H1 (cell line): Measurements from ENCODE around the gene LTBR. TPM values are rescaled to one million over a fixed set of nuclear protein-coding genes. Genes with fewer than 3 reads are reported as not detected.

Source experiments
- CTCF ChIA-PET: fragments of 300-600 bp; sonication (Branson Sonifier 250); formaldehyde crosslinking; loops from one replicate; lab custom pipeline; 2021; ENCODE audit not compliant: partially characterized antibody; lab: Charles Lee
- POLR2A ChIA-PET: fragments of 300-600 bp; sonication (Branson Sonifier 250); formaldehyde crosslinking; loops from one replicate; lab custom pipeline; 2021; ENCODE audit warnings: inconsistent platforms; ENCODE audit not compliant: partially characterized antibody; lab: Charles Lee
- DNase-seq, 2 experiments: peaks; one replicate each; pipeline versions ENCODE4 v3.0.0 to v3.0.0-alpha.2; 2010 to 2022; ENCODE audit warnings: low spot score in 2 of 2, low read depth in 1 of 2, mixed read lengths in 1 of 2
- FAIRE-seq: peaks from 2 replicates; lab custom pipeline; 2011; peaks lifted over from hg19 to GRCh38; lab: Jason Lieb, UNC
- H2AFZ ChIP-seq: 2 replicates; pipeline ENCODE4 v1.8.1; 2012; ENCODE audit warnings: low read length, inconsistent platforms
- H2AK5ac ChIP-seq: 2 replicates; pipeline ENCODE4 v1.6.1; 2013; ENCODE audit warnings: low read depth, low read length
- H2BK120ac ChIP-seq: replicated peaks from 2 replicates; pipeline ENCODE3; 2013; ENCODE audit warnings: low read depth, low read length, inconsistent platforms
- H2BK12ac ChIP-seq: 2 replicates; pipeline ENCODE4 v1.6.1; 2013; ENCODE audit warnings: low read depth, low read length
- H2BK15ac ChIP-seq: 2 replicates; pipeline ENCODE4 v1.6.1; 2013; ENCODE audit warnings: low read length
- H2BK20ac ChIP-seq: 2 replicates; pipeline ENCODE4 v1.6.1; 2013; ENCODE audit warnings: low read length
- H2BK5ac ChIP-seq: 2 replicates; pipeline ENCODE4 v1.6.1; 2013; ENCODE audit warnings: low read depth, low read length
- H3K14ac ChIP-seq: 2 replicates; pipeline ENCODE4 v1.6.1; 2013; ENCODE audit warnings: inconsistent platforms; ENCODE audit not compliant: insufficient read length
- H3K18ac ChIP-seq: 2 replicates; pipeline ENCODE4 v1.6.1; 2013; ENCODE audit warnings: low read length; ENCODE audit errors: extremely low read depth
- H3K23ac ChIP-seq: 2 replicates; pipeline ENCODE4 v1.6.1; 2013; ENCODE audit warnings: inconsistent platforms; ENCODE audit not compliant: insufficient read length
- H3K23me2 ChIP-seq: 2 replicates; pipeline ENCODE4 v1.6.1; 2013; ENCODE audit warnings: low read depth, low read length
- H3K27ac ChIP-seq: 2 replicates; pipeline ENCODE4 v1.6.1; 2011; ENCODE audit warnings: low read depth, low read length, inconsistent platforms
- H3K27me3 ChIP-seq, 4 experiments: replicated peaks in 1 of 4; 1 replicate in 1 of 4; 2 replicates in 3 of 4; pipeline versions ENCODE4 v1.6.1 to v1.8.1; 2011 to 2013; ENCODE audit warnings: low read length in 3 of 4, mild to moderate bottlenecking in 3 of 4, inconsistent platforms in 2 of 4, mixed read lengths in 2 of 4, moderate library complexity in 1 of 4; ENCODE audit not compliant: control insufficient read depth in 3 of 4, insufficient read depth in 3 of 4; ENCODE audit errors: extremely low read depth in 1 of 4
- H3K36me3 ChIP-seq, 4 experiments: 2 replicates each; pipeline versions ENCODE4 v1.6.1 to v1.8.1; 2011 to 2013; ENCODE audit warnings: mild to moderate bottlenecking in 4 of 4, low read length in 3 of 4, moderate library complexity in 2 of 4, control low read depth in 1 of 4, inconsistent platforms in 1 of 4; ENCODE audit not compliant: insufficient read depth in 4 of 4, control insufficient read depth in 2 of 4
- H3K4ac ChIP-seq: replicated peaks from 2 replicates; pipeline ENCODE3; 2013; ENCODE audit warnings: low read length, low read depth, mixed read lengths, inconsistent platforms; ENCODE audit not compliant: insufficient read length
- H3K4me1 ChIP-seq, 4 experiments: replicated peaks in 1 of 4; 1 replicate in 1 of 4; 2 replicates in 3 of 4; pipeline versions ENCODE4 v1.6.1 to v1.8.1; 2011 to 2013; ENCODE audit warnings: low read length in 3 of 4, inconsistent platforms in 2 of 4, mixed read lengths in 1 of 4; ENCODE audit not compliant: insufficient read depth in 4 of 4, control insufficient read depth in 3 of 4
- H3K4me2 ChIP-seq, 2 experiments: 2 replicates each; pipeline versions ENCODE4 v1.6.1 to v1.8.1; 2011 to 2013; ENCODE audit warnings: low read depth in 2 of 2, low read length in 2 of 2, control low read depth in 1 of 2, inconsistent platforms in 1 of 2, mild to moderate bottlenecking in 1 of 2; ENCODE audit not compliant: insufficient read depth in 1 of 2
- H3K4me3 ChIP-seq, 4 experiments: fragments of 200-600, 300-600 bp in 1 of 4; sonication (generic), shearing (Covaris generic), sonication (Bioruptor Twin) in 1 of 4; 2 replicates each; pipeline versions ENCODE4 v1.5.1 to v1.8.1; 2011 to 2016; ENCODE audit warnings: low read length in 4 of 4, low read depth in 3 of 4, control low read depth in 2 of 4, inconsistent platforms in 2 of 4, mild to moderate bottlenecking in 2 of 4, mixed read lengths in 1 of 4, moderate library complexity in 1 of 4; ENCODE audit not compliant: insufficient read depth in 2 of 4; ENCODE audit errors: extremely low read depth in 1 of 4
- H3K56ac ChIP-seq: replicated peaks from 2 replicates; pipeline ENCODE3; 2013; ENCODE audit warnings: low read depth, mild to moderate bottlenecking, mixed read lengths, low read length, inconsistent platforms; ENCODE audit not compliant: insufficient read length
- H3K79me1 ChIP-seq: 2 replicates; pipeline ENCODE4 v1.6.1; 2013; ENCODE audit warnings: low read depth, low read length, control low read depth
- H3K79me2 ChIP-seq, 2 experiments: 2 replicates each; pipeline versions ENCODE4 v1.6.1 to v1.8.1; 2012 to 2013; ENCODE audit warnings: low read length in 2 of 2, mild to moderate bottlenecking in 2 of 2, inconsistent platforms in 1 of 2; ENCODE audit not compliant: insufficient read depth in 2 of 2, control insufficient read depth in 1 of 2
- H3K9ac ChIP-seq, 4 experiments: replicated peaks in 1 of 4; 1 replicate in 1 of 4; 2 replicates in 3 of 4; pipeline versions ENCODE4 v1.6.1 to v1.8.1; 2011 to 2013; ENCODE audit warnings: low read depth in 3 of 4, low read length in 3 of 4, control low read depth in 2 of 4, mild to moderate bottlenecking in 2 of 4, moderate library complexity in 2 of 4, inconsistent platforms in 1 of 4; ENCODE audit errors: extremely low read depth in 1 of 4
- H3K9me3 ChIP-seq, 2 experiments: 2 replicates each; pipeline versions ENCODE4 v1.6.1 to v1.8.1; 2012 to 2013; ENCODE audit warnings: mild to moderate bottlenecking in 2 of 2, moderate library complexity in 2 of 2, control low read depth in 1 of 2, inconsistent platforms in 1 of 2, low read depth in 1 of 2, low read length in 1 of 2, mixed read lengths in 1 of 2; ENCODE audit not compliant: insufficient read depth in 2 of 2
- H4K20me1 ChIP-seq, 2 experiments: replicated peaks in 1 of 2; 2 replicates each; pipeline versions ENCODE3 to v1.8.1; 2011 to 2013; ENCODE audit warnings: inconsistent platforms in 2 of 2, low read length in 2 of 2, mild to moderate bottlenecking in 1 of 2; ENCODE audit not compliant: insufficient read depth in 2 of 2, control insufficient read depth in 1 of 2
- H4K5ac ChIP-seq: 2 replicates; pipeline ENCODE4 v1.6.1; 2013; ENCODE audit warnings: low read length, low read depth, mixed read lengths, inconsistent platforms; ENCODE audit not compliant: insufficient read length
- H4K8ac ChIP-seq: 2 replicates; pipeline ENCODE4 v1.8.0; 2013; ENCODE audit warnings: mild to moderate bottlenecking, moderate library complexity, low read length, inconsistent platforms; ENCODE audit not compliant: insufficient read depth; ENCODE audit errors: extremely low read depth
- H4K91ac ChIP-seq: replicated peaks from 2 replicates; pipeline ENCODE3; 2013; ENCODE audit warnings: low read length, mixed read lengths, inconsistent platforms; ENCODE audit not compliant: insufficient read length
- CHD1 ChIP-seq: IDR thresholded peaks from 2 replicates; pipeline ENCODE4 v1.6.1; 2012; ENCODE audit warnings: low read depth, low read length, improper control_type of control experiment
- EGR1 ChIP-seq: IDR thresholded peaks from 2 replicates; pipeline ENCODE4 v1.6.1; 2011; ENCODE audit warnings: low read depth, low read length, borderline replicate concordance
- EP300 ChIP-seq, 2 experiments: IDR thresholded peaks; 1 replicate in 1 of 2; 2 replicates in 1 of 2; pipeline ENCODE4 v1.6.1; 2011 to 2012; ENCODE audit warnings: low read depth in 2 of 2, low read length in 2 of 2, mild to moderate bottlenecking in 2 of 2, borderline replicate concordance in 1 of 2, inconsistent platforms in 1 of 2, moderate library complexity in 1 of 2
- FOSL1 ChIP-seq: IDR thresholded peaks from 2 replicates; pipeline ENCODE4 v1.6.1; 2011; ENCODE audit warnings: mild to moderate bottlenecking, low read depth, low read length, moderate library complexity; ENCODE audit not compliant: insufficient read depth
- NANOG ChIP-seq: IDR thresholded peaks from 2 replicates; pipeline ENCODE4 v1.6.1; 2011; ENCODE audit warnings: low read length, low read depth, mild to moderate bottlenecking, inconsistent platforms; ENCODE audit not compliant: insufficient read depth, poor library complexity, severe bottlenecking
- POLR2AphosphoS5 ChIP-seq: IDR thresholded peaks from 2 replicates; pipeline ENCODE4 v1.6.1; 2011; ENCODE audit warnings: low read depth, low read length
- SIX5 ChIP-seq: IDR thresholded peaks from 2 replicates; pipeline ENCODE4 v1.6.1; 2011; ENCODE audit warnings: mild to moderate bottlenecking, low read depth, low read length
- SP2 ChIP-seq: IDR thresholded peaks from 2 replicates; pipeline ENCODE4 v1.6.1; 2012; ENCODE audit warnings: mild to moderate bottlenecking, low read length, inconsistent platforms
- TEAD4 ChIP-seq: IDR thresholded peaks from 2 replicates; pipeline ENCODE4 v1.6.1; 2012; ENCODE audit warnings: low read depth, low read length, inconsistent platforms, mixed read lengths
- USF2 ChIP-seq: IDR thresholded peaks from 2 replicates; pipeline ENCODE4 v1.6.1; 2011; ENCODE audit warnings: low read length, improper control_type of control experiment
- WGBS, 2 experiments: shearing (Covaris generic) in 1 of 2; methylation state at CpG; one replicate each; pipeline versions ENCODE4 v1.1.6 to v1.1.7; 2013 to 2015; ENCODE audit warnings: low lambda C conversion rate in 2 of 2, mixed read lengths in 2 of 2, inconsistent platforms in 1 of 2, low coverage in 1 of 2, missing lambda C conversion rate in 1 of 2; ENCODE audit not compliant: insufficient replicate concordance in 2 of 2, insufficient coverage in 1 of 2, insufficient read length in 1 of 2; ENCODE audit errors: extremely low coverage in 1 of 2, missing lambda C conversion rate in 1 of 2; 5-methylcytosine and 5-hydroxymethylcytosine counted together
- polyA plus RNA-seq, 7 experiments: library from polyadenylated mRNA; depleted of rRNA in 3 of 7; stranded (reverse) in 5 of 7; unstranded in 2 of 7; fragments of >200 nt in 5 of 7; fragments of 200-250 nt in 2 of 7; gene quantifications; 1 replicate in 5 of 7; 2 replicates in 1 of 7; 4 replicates in 1 of 7; pipeline versions ENCODE4 v1.2.1 to v1.2.3, GENCODE V29; 2011 to 2013; ENCODE audit warnings: missing spikeins in 2 of 7, mixed read lengths in 2 of 7
- total RNA-seq: library from RNA; stranded (reverse); fragmentation: NEBNext Ultra II Directional; extraction: Animal tissue kit (Norgen Biotek cat#: 25700); gene quantifications from 2 replicates; pipeline ENCODE4 v1.2.1, GENCODE V29; 2021

The LTBR gene
- total and polyA plus RNA-seq, 2 of the 8 experiments (the other 6 are each of a cell fraction or from before 2014, with no cell fraction given) = 5.1 to 6.3 TPM

GRCh38 chr12:6370576-6370935 lies 13.4 kb upstream of the LTBR start:
- Histone ChIP-seq H3K4ac (no peak overlapping the region), H2BK12ac (peak overlapping the region; percentile 86), H2BK20ac (peak overlapping the region; percentile 98), H2BK120ac (no peak overlapping the region), H2AK5ac (peak overlapping the region; percentile 93), H4K91ac (peak overlapping the region; percentile 25), H3K36me3 (peaks cover 0 to 5% (median 2%) of the 10 kb centered on the region in 4 experiments; a peak in 3 of 8 replicates), H3K23ac (no peak overlapping the region), H3K14ac (no peak overlapping the region), H3K79me2 (peaks cover 26 to 90% of the 10 kb centered on the region in 2 experiments), H2BK15ac (peak overlapping the region; percentile 94; the same call in 1 of the 2 replicates), H3K18ac (peak overlapping the region; percentile 93), H3K9me3 (no peaks in the 10 kb centered on the region), H2BK5ac (peak overlapping the region; percentile 89), H3K79me1 (peaks cover 21% of the 10 kb centered on the region), H4K8ac (no peak overlapping the region), H3K4me2 (peak overlapping the region; percentile 69 to 91), H2AFZ (no peak overlapping the region), H3K9ac (peak overlapping the region in 3 of 4 experiments; percentile 16 to 49 (median 38); a peak in 2 of 7 replicates), H3K4me1 (peaks cover 15 to 47% (median 26%) of the 10 kb centered on the region in 4 experiments), H3K4me3 (peak overlapping the region in 2 of 4 experiments; percentile 27 to 43; a peak in 3 of 8 replicates), H4K20me1 (peaks cover 3 to 5% of the 10 kb centered on the region in 2 experiments), H3K23me2 (peaks cover 25% of the 10 kb centered on the region), H3K27ac (peak overlapping the region; percentile 72), H3K56ac (no peak overlapping the region), H4K5ac (peak overlapping the region; percentile 14), H3K27me3 (no peaks in the 10 kb centered on the region)
- FAIRE-seq (no peak), DNase-seq (no peak)
- POLR2A ChIA-PET = interaction anchor here (0.7 to 17.2 kb wide), 11 partner anchors 8 to 155 kb away, joined by 3 to 259 read pairs (median 8); partner anchors contain the start of genes LTBR, MRPL51, TAPBPL and TNFRSF1A
- CTCF ChIA-PET = interaction anchor here (1.0 to 7.4 kb wide), 14 partner anchors 8 to 167 kb away, joined by 3 to 66 read pairs (median 4); partner anchors contain the start of gene VAMP1
- 82% methylated on average over 4 of the region's 4 CpGs; no CpG with 5 or more reads in 1 of the 2 experiments for WGBS, 2 experiments
- TF ChIP-seq EGR1 (no peak), SP2 (no peak), CHD1 (no peak), USF2 (no peak), NANOG (no peak), POLR2AphosphoS5 (no peak), TEAD4 (no peak), FOSL1 (no peak), SIX5 (no peak), EP300 (IDR thresholded peaks at IDR 0.05; ENCODE audit: borderline replicate concordance in 1 of 2, low read depth in 2 of 2, low read length in 2 of 2) (no peak)
